ENCODE results near the gene MIEN1.
A peak's percentile ranks its signal among the peaks of the same experiment; 100 is the strongest.

The MIEN1 gene, protein sequence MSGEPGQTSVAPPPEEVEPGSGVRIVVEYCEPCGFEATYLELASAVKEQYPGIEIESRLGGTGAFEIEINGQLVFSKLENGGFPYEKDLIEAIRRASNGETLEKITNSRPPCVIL

DNA sequence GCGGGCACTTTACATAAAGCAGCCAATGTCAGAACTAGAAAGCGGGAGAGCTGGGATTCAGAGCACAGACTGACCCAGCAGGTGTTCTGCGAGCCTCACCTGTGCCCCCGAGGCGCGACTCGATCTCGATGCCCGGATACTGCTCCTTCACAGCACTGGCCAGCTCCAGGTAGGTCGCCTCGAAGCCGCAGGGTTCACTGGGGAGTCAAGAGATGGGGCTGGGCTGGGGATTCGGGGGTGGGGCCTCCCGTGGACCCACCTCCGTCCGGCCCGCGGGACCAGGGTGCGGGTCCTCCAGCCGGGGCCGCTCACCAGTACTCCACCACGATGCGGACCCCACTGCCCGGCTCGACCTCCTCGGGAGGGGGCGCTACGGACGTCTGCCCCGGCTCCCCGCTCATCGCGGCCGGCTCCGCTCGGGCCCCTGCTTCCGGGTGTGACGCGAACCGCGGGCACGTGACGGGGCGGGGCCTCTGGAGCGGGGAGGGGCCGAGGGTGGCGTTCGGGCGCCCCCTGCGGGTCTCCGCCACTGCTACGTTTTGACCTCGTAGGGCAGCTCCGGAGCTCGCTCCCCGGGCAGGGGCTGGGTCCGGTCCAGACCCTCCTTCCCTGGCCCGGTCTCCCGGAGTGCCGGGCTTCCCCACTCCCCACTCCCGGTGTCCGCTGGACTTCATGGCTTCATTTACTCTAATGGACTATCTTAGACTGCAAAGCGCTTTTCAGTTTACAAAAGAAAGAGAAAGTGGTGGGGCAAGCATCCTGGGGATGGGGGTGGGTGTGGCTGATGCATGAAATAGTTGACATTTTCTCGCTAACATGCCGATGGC lies at the start of gene MIEN1:
MIEN1 (minus strand) TSS at position 438 of the 827 bp plus-strand sequence; CDS start at position 401, 37 bp downstream.
- DNase-seq = peak; percentile 98

DNA sequence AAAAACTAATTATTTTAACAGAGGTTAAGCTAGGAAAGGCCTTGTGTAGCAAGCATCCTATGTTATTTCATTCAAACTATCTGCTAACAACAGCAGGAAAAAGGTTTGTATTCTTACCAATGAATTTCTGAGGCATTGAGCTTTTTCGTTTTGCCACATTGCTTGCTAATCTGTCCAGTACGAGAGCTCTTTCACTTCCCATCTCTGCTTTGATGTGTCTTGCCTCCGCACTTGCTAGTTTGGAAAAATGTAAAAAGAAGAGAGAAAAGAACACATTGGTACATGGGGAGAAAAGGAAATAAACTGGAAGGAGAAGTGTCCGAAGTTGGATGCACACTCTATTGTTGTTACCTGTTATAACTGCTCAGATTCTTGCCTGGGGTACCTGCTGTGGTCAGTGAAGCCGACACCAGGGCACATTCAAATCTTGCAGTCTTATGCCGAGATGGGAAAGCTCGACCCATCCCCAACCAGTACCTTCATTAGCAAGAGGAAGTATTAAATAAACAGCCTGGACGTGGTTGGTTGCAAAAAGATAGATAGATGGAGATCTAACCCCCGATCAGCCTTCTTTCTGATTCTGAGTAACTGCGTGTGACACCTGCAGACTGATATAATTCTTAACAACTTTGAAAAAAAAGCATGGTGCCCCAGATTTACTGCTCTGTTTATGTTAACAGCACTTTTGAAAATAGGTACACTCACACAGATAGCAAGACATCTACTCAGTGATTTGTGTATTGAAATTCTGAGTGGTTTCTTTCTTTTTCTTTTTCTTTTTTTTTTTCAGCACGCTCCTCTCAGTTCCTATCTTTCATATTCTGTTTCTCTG lies 47.4 kb upstream of the MIEN1 start:
- DNase-seq = peak in 1 of 2 experiments; percentile 38

DNA sequence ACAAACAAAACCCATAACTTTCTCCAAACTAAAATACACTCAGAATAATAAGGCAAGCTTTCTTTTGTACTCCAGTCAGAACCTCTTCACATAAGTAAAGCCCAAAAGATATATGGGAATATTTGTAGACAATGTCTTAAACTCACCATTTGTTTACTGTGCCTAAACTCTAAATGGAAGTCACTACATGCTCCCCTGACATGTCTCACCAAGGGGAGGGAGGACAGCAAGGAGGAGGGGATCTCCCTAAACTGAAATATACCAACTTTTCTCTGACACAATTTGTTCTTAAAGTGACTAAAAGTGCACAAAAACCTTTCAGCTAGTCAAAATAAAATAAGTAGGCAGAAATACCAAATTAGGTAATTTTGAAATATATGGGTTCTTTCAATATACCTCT lies 45.9 kb upstream of the MIEN1 start:
- peak in 1 of 2 experiments; percentile 23 for DNase-seq

DNA sequence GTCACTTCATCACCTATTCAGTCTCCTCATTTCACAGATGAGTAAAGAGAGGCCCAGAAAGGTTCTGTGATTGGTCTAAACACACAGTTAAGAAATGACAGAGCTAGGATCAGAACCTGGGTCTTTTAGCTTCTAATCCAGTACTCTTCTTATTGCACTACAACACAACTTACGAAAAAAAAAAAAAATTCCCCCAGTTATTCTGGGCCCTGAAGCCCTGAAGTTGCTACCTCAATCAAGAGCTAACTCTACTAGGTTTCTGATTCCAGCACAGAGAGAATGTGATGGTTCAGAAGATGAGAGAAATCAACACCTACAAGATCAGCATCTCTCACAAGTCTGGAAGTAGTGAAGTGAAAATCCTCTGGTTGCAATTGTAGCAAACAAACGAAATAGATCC lies 44.7 kb upstream of the MIEN1 start:
- DNase-seq = peak in 1 of 2 experiments; percentile 11

DNA sequence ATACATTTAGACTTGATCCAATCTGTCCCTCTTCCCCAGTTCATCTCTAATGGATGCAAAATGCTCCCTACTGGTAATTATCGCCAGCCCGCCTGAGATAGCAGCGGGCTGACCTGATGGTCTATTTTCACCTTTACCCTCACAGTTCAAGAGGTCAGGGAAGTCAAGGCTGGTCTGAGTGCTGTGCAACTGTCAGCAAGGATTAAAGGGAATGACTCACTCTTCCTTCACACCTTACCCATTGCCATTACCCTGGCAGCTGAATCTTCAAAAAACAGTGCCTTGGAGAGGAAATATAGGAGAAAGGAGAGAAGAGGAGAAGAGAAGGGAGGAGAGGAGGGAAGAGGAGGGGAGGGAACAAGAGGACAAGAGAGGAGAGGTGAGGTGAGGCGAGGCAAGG lies 43.7 kb upstream of the MIEN1 start:
- DNase-seq = peak in 1 of 2 experiments; percentile 41

DNA sequence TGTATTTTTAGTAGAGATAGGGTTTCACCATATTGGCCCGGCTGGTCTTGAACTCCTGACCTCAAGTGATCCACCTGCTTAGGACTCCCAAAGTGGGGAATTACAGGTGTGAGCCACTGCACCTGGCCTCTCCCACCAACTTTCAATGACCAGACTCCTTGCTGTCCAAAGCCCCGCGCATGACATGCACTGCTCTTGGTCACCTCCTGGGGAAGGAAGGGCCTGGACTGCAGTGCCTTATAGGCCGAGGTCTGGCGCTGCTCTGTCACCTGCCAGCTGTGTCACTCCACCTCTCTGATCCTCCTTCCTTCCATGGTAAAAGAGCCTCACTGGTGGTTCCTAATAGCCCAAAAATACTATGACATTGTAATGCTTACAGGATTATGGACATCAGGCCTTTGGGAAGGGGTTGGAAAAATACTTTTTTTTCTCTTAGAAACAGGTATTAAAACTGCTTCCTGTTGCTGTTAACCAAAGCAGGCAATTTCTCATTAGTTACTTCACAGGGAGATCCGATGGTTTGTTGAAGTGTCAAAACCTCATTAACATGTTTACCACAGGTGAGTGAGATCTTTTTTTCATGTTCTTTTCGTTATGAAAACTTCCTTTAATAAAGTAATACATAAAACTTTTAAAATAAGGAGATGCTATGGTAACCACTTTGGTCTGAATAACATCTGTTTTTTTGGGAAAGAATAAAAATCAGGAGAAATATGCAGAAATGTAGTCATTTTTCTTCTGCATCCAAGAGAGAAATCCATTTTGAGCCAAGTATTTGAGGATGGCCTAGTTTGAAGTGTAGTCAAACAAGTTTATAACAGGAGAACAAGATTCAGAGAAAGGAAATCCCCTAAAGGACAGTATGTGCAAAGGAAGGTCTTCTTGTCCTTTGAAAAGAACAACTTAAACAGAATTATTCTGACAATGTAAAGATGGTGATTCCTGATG lies 42.9 kb upstream of the MIEN1 start:
- DNase-seq = peak in 1 of 2 experiments; percentile 26

DNA sequence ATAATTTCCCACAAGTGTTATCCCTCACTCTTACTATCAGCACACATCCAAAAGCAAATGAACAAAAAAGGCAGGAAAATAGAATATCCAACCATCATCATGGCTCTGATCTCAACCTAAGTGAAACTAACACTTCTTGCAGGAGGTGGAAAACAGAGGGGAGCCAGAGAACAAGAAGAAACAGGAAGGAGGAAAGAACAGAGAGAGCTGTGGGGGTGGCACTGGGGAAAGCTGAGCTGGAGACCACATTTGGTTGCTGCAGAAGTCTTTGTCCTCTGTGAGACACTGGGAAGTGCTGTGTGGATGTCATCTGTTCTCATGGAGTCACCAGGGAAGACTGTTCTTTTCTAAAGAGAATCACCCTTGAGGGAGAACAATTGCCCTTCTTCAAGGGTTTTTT lies 42.1 kb upstream of the MIEN1 start:
- peak in 1 of 2 experiments; percentile 33 for DNase-seq

DNA sequence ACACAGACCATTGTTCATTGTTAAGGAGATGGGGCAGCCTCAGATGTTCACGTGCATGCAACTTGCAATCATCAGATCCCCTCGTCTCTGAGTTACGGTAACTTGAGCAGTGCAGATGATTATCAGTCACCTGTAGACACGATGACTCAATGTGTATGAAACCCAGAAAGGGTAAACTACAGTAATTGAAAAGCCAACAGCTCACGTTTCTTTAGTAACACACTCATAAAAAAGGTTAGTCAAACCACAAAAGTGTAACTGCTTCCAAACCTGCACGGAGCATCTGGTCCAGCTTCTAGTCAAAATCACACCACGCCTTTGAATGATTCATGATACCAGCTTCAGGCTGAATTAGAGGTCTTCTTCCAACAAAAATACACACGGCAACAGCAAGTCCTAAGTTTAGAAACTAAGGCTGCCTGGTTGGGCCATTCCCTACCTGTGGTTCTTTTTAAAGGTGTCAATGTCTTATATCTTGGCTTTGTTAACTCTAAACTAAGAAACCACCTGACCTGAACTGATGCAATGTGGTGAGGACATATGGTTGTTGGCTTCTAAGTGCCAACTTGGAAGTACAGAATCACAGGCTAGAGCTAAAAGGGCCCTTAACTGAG lies 39.7 kb upstream of the MIEN1 start:
- DNase-seq = peak; percentile 63 to 66

DNA sequence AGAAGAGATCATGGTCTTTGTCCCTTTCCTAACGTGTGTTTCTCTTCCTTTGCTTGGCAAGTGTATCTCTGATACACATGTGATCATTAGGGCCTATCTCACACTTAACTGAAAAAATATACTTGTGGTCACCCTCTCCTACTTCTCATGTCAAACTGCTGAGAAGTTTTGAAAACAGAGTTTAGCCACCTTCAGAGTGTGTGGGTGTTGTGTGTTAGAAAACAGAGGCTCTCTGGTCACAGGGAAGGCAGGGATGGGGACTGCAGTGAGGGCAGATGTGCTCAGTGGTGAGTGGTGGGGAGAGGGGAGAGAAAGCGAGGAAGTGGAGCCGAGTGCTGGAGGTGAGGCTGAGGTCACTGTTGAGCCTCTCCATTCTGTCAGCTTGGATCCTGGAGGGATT lies 36.8 kb upstream of the MIEN1 start:
- peak; percentile 46 to 51 for DNase-seq

DNA sequence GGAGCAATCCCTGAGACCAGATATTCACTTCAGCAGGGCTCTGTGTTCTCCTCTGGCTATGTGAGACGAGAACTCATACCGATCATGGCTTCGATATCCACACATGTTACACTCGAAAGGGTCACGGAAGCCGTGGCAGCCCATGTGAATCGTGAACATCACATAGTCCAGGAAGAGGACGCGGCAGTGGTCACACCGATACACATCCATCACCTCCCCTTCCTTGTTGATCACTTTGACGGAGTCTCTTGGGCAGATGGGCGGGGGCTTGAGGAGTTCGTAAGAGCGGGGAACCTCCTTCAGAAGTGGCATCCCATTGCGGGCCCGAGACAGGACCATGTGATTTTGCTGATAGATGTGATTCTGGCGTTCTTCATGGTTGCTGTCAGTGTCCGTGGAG lies 35.4 kb upstream of the MIEN1 start:
- DNase-seq = peak; percentile 15 to 17

DNA sequence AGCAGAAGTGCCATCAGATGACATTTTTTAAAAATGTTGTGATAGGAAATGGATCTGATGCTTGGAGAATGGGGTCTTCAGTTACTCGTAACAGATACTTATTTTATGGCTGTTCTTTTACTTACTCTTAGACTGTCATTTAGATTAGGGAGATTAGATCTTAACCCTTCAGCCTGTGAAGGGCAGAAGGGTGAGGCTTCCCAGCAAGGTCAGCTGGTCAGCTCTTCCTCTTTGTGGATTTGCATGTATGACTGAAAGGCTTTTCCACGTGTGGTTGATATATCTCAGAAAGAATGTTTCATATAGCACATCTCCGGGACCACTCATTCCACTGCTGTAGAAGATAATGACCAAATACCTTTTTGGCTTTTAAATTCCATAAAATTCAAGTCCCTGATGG lies 34.8 kb upstream of the MIEN1 start:
- DNase-seq = peak in 1 of 2 experiments; percentile 9

DNA sequence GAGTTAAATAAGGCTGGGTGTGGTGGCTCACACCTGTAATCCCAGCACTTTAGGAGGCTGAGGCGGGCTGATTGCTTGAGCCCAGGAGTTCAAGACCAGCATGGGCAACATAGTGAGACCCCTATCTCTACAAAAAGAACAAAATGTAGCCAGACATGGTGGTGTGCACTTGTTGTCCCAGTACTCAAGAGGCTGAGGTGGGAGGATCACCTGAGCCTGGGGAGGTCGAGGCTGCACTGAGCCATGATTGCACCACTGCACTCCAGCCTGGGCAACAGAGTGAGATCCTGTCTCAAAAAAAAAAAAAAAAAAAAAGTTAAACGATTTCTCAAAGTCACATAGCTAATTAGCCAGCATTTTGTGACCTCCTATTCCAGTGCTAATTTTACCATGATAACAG lies 33.8 kb upstream of the MIEN1 start:
- DNase-seq = peak; percentile 15 to 16

DNA sequence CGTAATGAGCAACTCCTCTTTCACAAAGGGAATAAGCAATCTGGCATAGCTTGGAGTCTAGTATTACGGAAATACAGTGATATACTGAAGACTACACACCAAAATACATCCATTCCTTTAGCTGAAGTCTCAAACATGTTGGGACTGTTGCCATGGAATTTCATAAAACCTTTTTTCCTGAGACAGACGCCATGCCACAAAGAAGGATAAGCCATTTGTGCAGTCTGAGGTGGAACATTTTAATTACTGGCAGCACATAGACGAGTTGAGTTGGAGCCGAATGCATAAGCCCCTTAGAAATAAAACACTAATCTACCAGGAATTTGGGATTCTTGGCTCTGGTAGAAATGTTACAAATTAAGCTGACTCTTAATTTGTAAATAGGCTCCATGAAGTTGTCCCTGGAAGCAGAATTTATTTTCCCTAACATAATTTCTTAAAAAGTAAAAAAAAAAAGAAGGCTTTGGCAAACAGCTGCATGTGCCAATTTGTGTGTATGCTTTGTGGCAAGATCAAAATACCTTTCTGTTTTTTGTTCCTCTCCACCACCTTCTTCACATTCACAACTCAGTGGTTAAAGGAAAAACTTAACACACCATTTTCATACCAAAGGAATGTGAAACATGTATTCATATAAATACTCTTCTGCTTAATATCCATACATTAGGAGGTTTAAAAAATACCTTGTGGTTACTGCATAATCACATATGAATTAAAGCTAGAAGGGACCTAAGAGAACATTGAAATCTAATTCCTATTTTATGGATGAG lies 32.9 kb upstream of the MIEN1 start:
- DNase-seq = peak in 1 of 2 experiments; percentile 14

DNA sequence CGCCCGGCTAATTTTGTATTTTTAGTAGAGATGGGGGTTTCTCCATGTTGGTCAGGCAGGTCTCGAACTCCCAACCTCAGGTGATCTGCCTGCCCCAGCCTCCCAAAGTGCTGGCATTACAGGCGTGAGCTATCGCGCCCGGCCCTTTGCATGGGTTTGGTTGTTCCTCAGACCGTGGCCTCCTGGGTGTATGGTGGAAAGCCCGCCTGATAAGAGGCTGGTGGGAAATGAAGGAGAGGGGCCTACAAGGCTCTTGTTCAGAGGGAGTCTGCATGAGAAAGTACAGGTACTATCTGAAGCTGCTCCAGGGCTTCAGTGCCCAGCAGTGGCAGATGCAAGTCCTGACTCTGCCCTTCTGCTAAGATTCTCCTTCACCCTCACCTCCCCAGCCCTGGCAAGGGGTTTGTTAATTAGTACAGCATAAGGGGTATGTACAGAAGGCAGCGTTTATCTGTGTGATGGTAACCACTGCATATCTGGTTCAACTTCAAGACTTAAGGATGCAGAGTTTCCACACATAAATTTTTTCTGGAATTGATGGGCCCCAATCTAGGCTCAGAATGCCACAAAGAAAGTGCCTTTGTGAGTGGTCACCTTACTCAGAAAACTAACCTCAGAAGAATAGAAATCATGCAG lies 31.6 kb upstream of the MIEN1 start:
- peak; percentile 46 to 55 for DNase-seq

DNA sequence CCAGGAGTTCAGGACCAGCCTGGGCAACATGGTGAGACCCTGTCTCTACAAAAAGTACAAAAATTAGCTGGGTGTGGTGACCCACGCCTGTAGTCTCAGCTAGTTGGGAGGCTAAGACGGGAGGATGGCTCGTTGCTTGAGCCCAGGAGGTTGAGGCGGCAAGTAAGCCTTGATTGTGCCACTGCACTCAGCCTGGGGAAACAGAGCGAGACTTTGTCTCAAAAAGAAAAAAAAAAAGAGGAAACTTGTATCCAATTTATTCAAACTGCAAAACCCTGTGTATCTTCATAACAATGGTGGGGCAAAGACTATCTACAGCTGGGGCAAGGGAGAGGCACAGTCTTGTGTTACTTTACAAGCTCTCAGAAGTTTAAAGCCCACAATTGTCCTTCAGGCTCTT lies 28.9 kb upstream of the MIEN1 start:
- peak in 1 of 2 experiments; percentile 19 for DNase-seq

DNA sequence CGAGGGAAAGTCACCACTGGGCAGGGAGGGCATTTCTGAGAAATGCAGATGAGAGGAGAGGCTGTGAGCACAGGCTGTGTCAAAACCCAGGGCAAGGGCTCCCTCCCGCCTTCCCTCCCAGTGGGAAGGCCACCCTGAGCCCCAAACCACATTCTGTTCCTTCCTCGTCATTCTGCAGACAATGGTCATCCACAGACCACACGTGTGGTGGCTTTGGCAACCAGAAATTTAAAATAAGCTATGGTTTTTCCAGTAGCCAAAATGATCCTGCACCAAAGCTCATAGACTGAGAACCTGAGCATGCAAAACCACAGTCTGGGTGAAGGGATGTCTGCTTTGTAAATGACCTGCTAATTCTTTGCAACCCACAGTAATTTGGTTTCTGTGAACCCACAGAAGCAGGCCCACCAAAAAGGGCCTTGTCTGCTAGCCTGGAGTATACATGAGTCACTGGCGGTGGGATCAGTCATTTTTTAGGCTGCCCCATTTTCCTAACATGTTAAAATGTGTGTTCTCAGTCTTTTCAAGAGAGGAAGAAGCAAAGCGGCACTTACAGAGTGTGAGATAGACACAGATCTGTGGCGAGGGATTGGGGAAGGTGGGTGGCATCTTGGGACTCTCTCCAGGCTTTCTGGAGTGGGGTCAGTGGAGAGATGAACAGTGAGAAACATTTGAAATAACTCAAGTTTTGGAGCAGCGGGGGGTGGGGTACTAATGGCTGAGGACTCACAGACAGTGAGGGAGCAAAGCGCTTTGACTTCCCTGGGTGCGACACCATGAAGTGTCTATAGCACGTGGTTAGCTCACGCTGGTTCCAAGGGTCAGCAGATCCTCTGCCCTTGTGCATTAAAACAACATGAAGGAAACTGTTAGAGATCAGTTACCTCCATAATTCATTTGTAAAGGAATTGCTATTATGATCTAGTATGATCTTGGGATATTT lies 27.9 kb upstream of the MIEN1 start:
- DNase-seq = peak; percentile 82

DNA sequence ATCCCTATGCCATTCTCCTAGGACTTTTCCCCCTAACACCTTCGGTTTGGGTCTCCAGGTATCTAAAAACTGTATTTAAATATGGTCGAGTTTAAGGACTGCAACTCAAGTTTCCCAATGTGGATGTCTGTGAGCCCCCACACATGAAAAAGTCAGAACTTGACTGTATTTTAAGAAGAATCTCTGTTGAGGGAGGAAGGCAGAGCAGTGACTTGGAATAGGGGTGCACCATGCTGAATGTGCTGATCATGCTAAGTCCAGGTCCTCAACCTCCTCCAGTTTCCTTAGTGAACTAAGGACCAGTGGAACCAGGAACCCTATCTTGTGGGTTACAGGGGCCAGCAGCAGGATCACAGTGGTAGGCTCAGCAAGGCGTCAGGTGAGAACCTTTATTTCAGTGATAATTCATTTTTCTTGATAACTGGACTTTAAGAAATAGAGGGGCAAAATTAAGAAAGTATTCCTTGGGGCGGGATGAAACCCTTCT lies 26.9 kb upstream of the MIEN1 start:
- DNase-seq = peak in 1 of 2 experiments; percentile 31

DNA sequence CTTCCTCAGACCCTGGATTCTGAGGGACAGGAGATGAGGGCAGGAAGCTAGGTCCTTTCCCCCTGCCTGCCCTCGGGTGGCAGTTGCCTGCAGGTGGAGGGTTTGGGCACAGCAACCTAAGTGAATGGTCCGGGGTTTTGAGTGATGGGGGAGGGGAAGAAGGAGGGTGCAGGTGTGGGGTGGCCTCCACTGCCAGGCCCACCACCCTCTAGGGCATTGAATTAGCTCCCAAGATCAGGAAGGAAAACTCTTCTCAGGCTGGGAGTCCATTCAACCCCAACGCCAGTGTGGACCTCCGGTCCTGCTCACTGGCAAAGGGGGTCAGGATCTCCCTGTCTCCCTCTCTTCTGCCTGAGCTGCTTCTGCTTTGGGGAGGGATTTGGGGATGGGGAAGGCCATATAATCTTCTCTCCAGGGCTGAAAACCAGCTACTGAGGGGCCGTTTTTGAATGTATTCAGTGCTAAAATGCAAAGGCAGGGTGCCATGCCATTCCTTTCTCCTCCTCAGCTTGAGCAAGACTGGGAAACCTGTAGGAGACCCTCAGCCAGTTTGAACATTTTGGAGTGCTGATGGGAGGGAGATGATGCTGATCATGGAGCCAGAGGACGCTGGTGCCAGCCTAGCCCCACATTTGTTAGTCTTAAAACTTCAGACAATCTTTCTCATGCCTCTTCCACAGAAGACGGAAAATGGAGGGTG lies 26.2 kb upstream of the MIEN1 start:
- peak in 1 of 2 experiments; percentile 42 for DNase-seq
